ENCODE data around the gene SPOP.

- TF ChIP-seq CTCF (conservative IDR thresholded peaks at IDR 0.05 in 1 of 2, IDR thresholded peaks at IDR 0.05 in 1 of 2; ENCODE audit: extremely low read depth in 1 of 2, insufficient read depth in 1 of 2, low read depth in 1 of 2, low read length in 2 of 2) (no peak), EZH2 (IDR thresholded peaks at IDR 0.05; ENCODE audit: borderline replicate concordance, low read length) (no peak)
These were observed 106.6 kb downstream of the SPOP start for GRCh38 chr17:49571283-49571682.

Data from mammary epithelial cell (primary cell).